Endodermal cell (in vitro differentiated cells): Measurements from ENCODE around the gene NEMP1. TPM values are rescaled to one million over a fixed set of nuclear protein-coding genes. Genes with fewer than 3 reads are reported as not detected.

Experiments used
- DNase-seq: peaks from one replicate; pipeline ENCODE4 v3.0.0-alpha.2; 2017
- H3K27ac ChIP-seq: 2 replicates; pipeline ENCODE4 v1.5.1; 2013; ENCODE audit warnings: mild to moderate bottlenecking, low read depth, low read length, moderate library complexity
- H3K27me3 ChIP-seq: 2 replicates; pipeline ENCODE4 v1.6.1; 2013; ENCODE audit warnings: mild to moderate bottlenecking, low read length, moderate library complexity; ENCODE audit not compliant: insufficient read depth, control insufficient read depth, poor library complexity, severe bottlenecking
- H3K36me3 ChIP-seq: 2 replicates; pipeline ENCODE4 v1.7.0; 2013; ENCODE audit warnings: mild to moderate bottlenecking, low read length, moderate library complexity; ENCODE audit not compliant: control insufficient read depth, insufficient read depth
- H3K4me1 ChIP-seq: one replicate; pipeline ENCODE4 v1.7.0; 2013; ENCODE audit warnings: low read length; ENCODE audit not compliant: control insufficient read depth, insufficient read depth
- H3K4me3 ChIP-seq: 2 replicates; pipeline ENCODE4 v1.5.1; 2013; ENCODE audit warnings: mild to moderate bottlenecking, low read length, moderate library complexity
- H3K9ac ChIP-seq: 2 replicates; pipeline ENCODE4 v1.6.1; 2013; ENCODE audit warnings: mild to moderate bottlenecking, low read length, moderate library complexity; ENCODE audit not compliant: poor library complexity, severe bottlenecking; ENCODE audit errors: extremely low read depth
- H3K9me3 ChIP-seq: 2 replicates; pipeline ENCODE4 v1.6.1; 2013; ENCODE audit warnings: mild to moderate bottlenecking, low read length, moderate library complexity; ENCODE audit not compliant: control insufficient read depth
- H3K27ac Mint-ChIP-seq: 2 replicates; pipeline ENCODE4 v1.8.0; 2020; ENCODE audit warnings: mixed read lengths
- H3K27me3 Mint-ChIP-seq: 2 replicates; pipeline ENCODE4 v1.8.0; 2021; ENCODE audit warnings: mild to moderate bottlenecking, mixed read lengths; ENCODE audit not compliant: insufficient read depth
- H3K36me3 Mint-ChIP-seq: 2 replicates; pipeline ENCODE4 v1.8.0; 2020; ENCODE audit warnings: low read depth, mixed read lengths
- H3K4me1 Mint-ChIP-seq: 2 replicates; pipeline ENCODE4 v1.8.0; 2020; ENCODE audit warnings: mixed read lengths
- H3K4me3 Mint-ChIP-seq: 2 replicates; pipeline ENCODE4 v1.8.0; 2020; ENCODE audit warnings: mild to moderate bottlenecking, moderate library complexity, mixed read lengths
- H3K9me3 Mint-ChIP-seq: 2 replicates; pipeline ENCODE4 v1.8.0; 2020; ENCODE audit warnings: mild to moderate bottlenecking, mixed read lengths
- WGBS, 2 experiments: methylation state at CpG; one replicate each; pipeline versions ENCODE4 v1.1.5 to v1.1.7; 2013; ENCODE audit warnings: missing lambda C conversion rate in 2 of 2, mixed read lengths in 1 of 2; ENCODE audit not compliant: insufficient coverage in 1 of 2, insufficient read length in 1 of 2; 5-methylcytosine and 5-hydroxymethylcytosine counted together
- total RNA-seq, 2 donors: library from RNA; stranded (reverse); fragmentation: NEBNext Ultra II Directional in 1 of 2; extraction: Animal tissue kit (Norgen Biotek cat#: 25700) in 1 of 2; gene quantifications; 2 replicates in 1 of 2; 3 replicates in 1 of 2; pipeline ENCODE4 v1.2.1, GENCODE V29; 2021
- TF ChIP-seq, protein P1 (sequence below): fragments of 200-600 bp; sonication (generic); conservative IDR thresholded peaks from 2 replicates; pipeline ENCODE4 v1.5.0; 2021; ENCODE audit warnings: antibody characterized with exemption, mild to moderate bottlenecking

The NEMP1 gene
- total RNA-seq, 2 donors from 2014 or later: 36.3 to 52.6 TPM

GRCh38 chr12:57093415-57094207 is 15.0 kb upstream of the NEMP1 start:
- no peaks in the 10 kb centered on the region for H3K9me3 Mint-ChIP-seq
- 69 to 77% methylated on average over 11 to 24 of the region's 24 CpGs for WGBS, 2 experiments

GRCh38 chr12:57092876-57093414 is 14.4 kb upstream of the NEMP1 start:
- H3K9ac ChIP-seq: no peak overlapping the region
- TF ChIP-seq, protein P1, sequence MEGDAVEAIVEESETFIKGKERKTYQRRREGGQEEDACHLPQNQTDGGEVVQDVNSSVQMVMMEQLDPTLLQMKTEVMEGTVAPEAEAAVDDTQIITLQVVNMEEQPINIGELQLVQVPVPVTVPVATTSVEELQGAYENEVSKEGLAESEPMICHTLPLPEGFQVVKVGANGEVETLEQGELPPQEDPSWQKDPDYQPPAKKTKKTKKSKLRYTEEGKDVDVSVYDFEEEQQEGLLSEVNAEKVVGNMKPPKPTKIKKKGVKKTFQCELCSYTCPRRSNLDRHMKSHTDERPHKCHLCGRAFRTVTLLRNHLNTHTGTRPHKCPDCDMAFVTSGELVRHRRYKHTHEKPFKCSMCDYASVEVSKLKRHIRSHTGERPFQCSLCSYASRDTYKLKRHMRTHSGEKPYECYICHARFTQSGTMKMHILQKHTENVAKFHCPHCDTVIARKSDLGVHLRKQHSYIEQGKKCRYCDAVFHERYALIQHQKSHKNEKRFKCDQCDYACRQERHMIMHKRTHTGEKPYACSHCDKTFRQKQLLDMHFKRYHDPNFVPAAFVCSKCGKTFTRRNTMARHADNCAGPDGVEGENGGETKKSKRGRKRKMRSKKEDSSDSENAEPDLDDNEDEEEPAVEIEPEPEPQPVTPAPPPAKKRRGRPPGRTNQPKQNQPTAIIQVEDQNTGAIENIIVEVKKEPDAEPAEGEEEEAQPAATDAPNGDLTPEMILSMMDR: no peak
- peaks cover 38% of the 10 kb centered on the region for H3K36me3 Mint-ChIP-seq
- no peak overlapping the region for H3K4me3 Mint-ChIP-seq
- no peaks in the 10 kb centered on the region for H3K9me3 Mint-ChIP-seq
- no peaks in the 10 kb centered on the region for H3K27me3 ChIP-seq
- peak overlapping the region; percentile 39 for H3K27ac Mint-ChIP-seq
- H3K36me3 ChIP-seq: peaks cover 17% of the 10 kb centered on the region
- no peaks in the 10 kb centered on the region for H3K27me3 Mint-ChIP-seq
- H3K9me3 ChIP-seq: no peaks in the 10 kb centered on the region
- H3K4me3 ChIP-seq: no peak overlapping the region
- peaks cover 3% of the 10 kb centered on the region for H3K4me1 ChIP-seq
- DNase-seq: no peak
- no peak overlapping the region for H3K27ac ChIP-seq
- H3K4me1 Mint-ChIP-seq: peaks cover 9% of the 10 kb centered on the region
- WGBS, 2 experiments: 88 to 100% methylated on average over 2 to 4 of the region's 4 CpGs

More at GRCh38 chr12:57093415-57094207, 15.0 kb upstream of the NEMP1 start:
- Histone ChIP-seq H3K27me3 (no peaks in the 10 kb centered on the region), H3K27ac (peak overlapping the region; percentile 82), H3K4me1 (peaks cover 3% of the 10 kb centered on the region), H3K9me3 (no peaks in the 10 kb centered on the region), H3K4me3 (no peak overlapping the region), H3K36me3 (peaks cover 19% of the 10 kb centered on the region), H3K9ac (no peak overlapping the region)
- H3K4me1 Mint-ChIP-seq: peaks cover 9% of the 10 kb centered on the region
- H3K27me3 Mint-ChIP-seq: no peaks in the 10 kb centered on the region
- TF ChIP-seq, protein P1: peak; percentile 85
- peak overlapping the region; percentile 75 for H3K27ac Mint-ChIP-seq
- peak; percentile 94 for DNase-seq
- H3K4me3 Mint-ChIP-seq: no peak overlapping the region
- H3K36me3 Mint-ChIP-seq: peaks cover 45% of the 10 kb centered on the region

- Histone ChIP-seq H3K36me3 (peaks cover 16% of the 10 kb centered on the region), H3K27me3 (no peaks in the 10 kb centered on the region), H3K9me3 (no peaks in the 10 kb centered on the region), H3K4me3 (no peak overlapping the region), H3K9ac (no peak overlapping the region), H3K27ac (no peak overlapping the region), H3K4me1 (peaks cover 3% of the 10 kb centered on the region)
- TF ChIP-seq, protein P1: no peak
- 90 to 100% methylated on average over 5 of the region's 5 CpGs for WGBS, 2 experiments
- H3K27me3 Mint-ChIP-seq: no peaks in the 10 kb centered on the region
- peaks cover 9% of the 10 kb centered on the region for H3K4me1 Mint-ChIP-seq
- peak overlapping the region; percentile 39 for H3K27ac Mint-ChIP-seq
- no peaks in the 10 kb centered on the region for H3K9me3 Mint-ChIP-seq
- H3K4me3 Mint-ChIP-seq: no peak overlapping the region
- DNase-seq: no peak
- H3K36me3 Mint-ChIP-seq: peaks cover 36% of the 10 kb centered on the region
Observed at GRCh38 chr12:57092529-57092862, 13.9 kb upstream of the NEMP1 start.
